Stimulated activated effector memory CD8-positive, alpha-beta T cell treated with anti-CD3 and anti-CD28 coated beads, Interleukin-12 subunit alpha, Interleukin-12 subunit beta, amount 100 ng/mL, for 72 hours (primary cell): ENCODE results near the gene CFDP1.

Experiments used
- ATAC-seq: fragments of 150-1000 bp; cut with Tn5 transposase; 2 replicates; pipeline ENCODE4 v1.10.0; 2021
- DNase-seq, 2 donors: peaks; one replicate each; pipeline ENCODE4 v3.0.0; 2021 to 2022; ENCODE audit warnings: low spot score in 2 of 2
- H3K27ac Mint-ChIP-seq: one replicate; pipeline ENCODE4 v1.8.0; 2022; ENCODE audit warnings: mild to moderate bottlenecking, mixed read lengths
- H3K36me3 Mint-ChIP-seq: one replicate; pipeline ENCODE4 v1.8.0; 2022; ENCODE audit warnings: mild to moderate bottlenecking, mixed read lengths
- H3K4me1 Mint-ChIP-seq: one replicate; pipeline ENCODE4 v1.8.0; 2022; ENCODE audit warnings: mixed read lengths
- H3K4me3 Mint-ChIP-seq: one replicate; pipeline ENCODE4 v1.8.0; 2022; ENCODE audit warnings: mild to moderate bottlenecking, mixed read lengths
- H3K9me3 Mint-ChIP-seq: one replicate; pipeline ENCODE4 v1.8.0; 2022; ENCODE audit warnings: mixed read lengths

CFDP1 gene

DNA sequence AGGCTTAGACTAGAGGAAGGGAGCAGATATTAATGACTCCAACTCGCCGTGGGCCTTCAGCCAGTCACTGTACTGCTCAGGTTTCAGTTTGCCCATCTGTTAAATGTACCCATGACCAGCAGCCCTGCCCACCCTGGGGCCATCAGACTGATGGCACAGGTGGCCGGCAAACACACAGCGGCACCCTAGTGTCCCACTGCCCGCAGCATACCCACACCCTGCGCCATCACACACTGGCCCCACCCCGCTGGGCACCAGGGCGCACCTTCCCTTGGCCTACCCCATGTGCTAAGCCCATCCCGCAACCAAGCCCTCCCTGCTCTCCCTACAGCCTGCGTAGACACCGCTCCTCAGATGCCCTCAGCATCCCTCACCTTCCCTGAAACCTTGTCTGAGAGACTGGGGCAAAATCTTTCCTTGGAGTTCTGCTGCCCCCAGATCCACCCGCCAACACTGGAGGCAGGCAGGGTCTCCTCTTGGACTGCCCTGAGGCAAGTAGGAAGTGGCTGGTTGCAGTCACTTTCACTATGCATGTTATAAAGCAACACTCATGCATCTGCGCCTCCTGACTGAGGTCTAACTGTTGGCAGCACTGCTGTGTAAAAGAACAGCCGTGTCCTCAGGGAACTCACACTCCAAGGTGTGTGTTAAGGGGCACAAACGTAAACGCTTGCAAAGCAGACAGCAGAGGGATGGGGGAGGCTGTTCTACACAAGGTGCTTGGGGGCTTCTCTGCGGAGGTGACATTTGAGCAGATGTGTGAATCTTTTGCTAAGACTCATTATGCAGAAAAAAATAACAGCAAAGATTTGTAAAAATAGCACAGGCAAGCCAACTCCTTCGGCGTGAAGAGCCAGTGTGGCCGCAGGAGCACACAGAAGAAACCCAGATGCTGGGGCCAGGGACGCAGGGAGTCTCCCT is 175.2 kb downstream of the CFDP1 start:
- ATAC-seq = no peak
- H3K4me3 Mint-ChIP-seq = no peak overlapping the region
- peaks cover 6% of the 10 kb centered on the region for H3K36me3 Mint-ChIP-seq
- H3K9me3 Mint-ChIP-seq = no peaks in the 10 kb centered on the region
- DNase-seq = no peak
- no peak overlapping the region for H3K27ac Mint-ChIP-seq
- H3K4me1 Mint-ChIP-seq = no peaks in the 10 kb centered on the region

DNA sequence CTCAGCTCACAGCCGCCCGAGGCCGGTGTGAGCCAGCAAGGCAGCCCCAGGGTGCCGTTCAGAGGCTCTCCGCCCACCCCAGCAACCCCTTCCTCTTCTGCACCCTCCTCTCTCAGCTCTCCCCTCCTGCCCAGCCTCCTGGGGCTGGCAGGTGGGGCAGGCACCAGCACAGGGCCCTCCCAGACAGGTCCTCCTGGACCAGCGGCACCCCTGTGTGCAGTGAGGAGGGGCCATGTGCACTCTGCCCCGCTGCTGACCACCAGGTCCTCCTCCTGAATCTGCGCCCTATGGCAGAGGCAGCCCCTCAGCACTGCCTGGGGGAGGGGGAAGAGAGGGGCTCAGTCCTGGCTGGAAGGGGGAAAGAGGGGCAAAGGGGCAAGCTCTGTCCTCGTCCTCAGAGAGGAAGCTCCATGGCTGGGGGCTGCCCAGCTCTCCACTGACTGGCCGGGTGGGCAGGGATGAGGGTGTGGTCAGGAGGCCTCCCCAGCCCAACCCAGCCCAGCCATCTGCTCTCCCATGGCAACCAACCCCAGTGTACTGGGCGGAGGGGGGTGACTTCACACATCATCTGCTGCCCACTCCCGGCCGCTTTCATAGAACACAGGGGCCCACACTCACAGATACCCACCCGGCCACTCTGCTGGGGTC is 176.5 kb downstream of the CFDP1 start:
- Mint-ChIP-seq H3K27ac (no peak overlapping the region), H3K4me3 (no peak overlapping the region), H3K4me1 (peaks cover 5% of the 10 kb centered on the region), H3K9me3 (no peaks in the 10 kb centered on the region), H3K36me3 (peaks cover 6% of the 10 kb centered on the region)
- ATAC-seq (no peak), DNase-seq (no peak)

DNA sequence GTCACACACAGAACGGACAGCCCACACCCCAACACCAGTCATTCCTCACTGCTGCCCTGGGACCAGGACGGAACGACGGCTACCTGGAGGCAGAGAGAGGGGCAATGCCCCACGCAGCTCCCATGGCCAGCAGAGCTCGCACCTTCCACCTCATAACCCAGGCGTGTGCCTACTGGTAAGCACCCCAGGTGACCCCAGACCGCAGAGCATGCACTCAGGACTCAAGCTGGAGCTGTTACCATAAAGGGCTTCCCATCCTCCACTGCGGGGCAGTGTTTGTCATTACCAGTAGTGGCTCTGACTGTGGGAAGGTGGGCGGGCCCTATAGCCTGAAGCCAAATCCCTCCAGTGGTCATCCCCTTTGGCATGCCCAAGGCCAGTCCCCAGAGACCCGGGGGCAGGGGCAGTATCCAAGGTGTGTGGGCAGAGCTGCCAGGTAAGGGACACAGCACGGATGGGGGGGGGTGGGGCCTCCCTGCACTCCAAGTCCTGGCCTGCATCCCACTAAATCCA is 177.2 kb downstream of the CFDP1 start:
- peaks cover 8% of the 10 kb centered on the region for H3K4me1 Mint-ChIP-seq
- no peak for DNase-seq
- ATAC-seq = no peak

DNA sequence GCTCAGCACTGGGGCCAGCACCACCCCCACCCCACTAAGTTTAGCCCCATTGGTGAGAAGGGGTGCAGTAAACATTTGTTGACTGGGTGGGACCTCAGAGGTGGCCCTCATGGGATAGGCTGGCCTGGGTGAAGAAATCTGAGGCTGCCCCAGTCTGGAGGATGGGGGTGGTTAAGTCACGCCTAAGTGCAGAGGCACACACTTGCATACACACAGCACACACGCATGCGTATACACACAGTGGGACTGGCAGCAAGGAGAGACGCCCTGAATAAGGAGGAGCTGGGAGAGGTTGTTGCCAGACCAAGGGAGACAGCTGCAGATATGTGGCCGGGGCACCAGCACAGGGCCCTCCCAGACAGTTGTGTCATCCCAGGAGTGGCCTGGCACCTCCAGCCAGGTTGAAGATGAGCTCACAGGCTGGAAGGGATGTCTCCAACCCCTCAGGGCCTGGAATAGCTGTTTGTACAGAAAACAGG is 178.9 kb downstream of the CFDP1 start:
- H3K36me3 Mint-ChIP-seq = peaks cover 6% of the 10 kb centered on the region
- no peak overlapping the region for H3K27ac Mint-ChIP-seq
- peaks cover 14% of the 10 kb centered on the region for H3K4me1 Mint-ChIP-seq
- no peak for ATAC-seq
- H3K9me3 Mint-ChIP-seq = no peaks in the 10 kb centered on the region
- no peak overlapping the region for H3K4me3 Mint-ChIP-seq
- no peak for DNase-seq

More for the DNA sequence above, 177.2 kb downstream of the CFDP1 start:
- H3K9me3 Mint-ChIP-seq = no peaks in the 10 kb centered on the region
- no peak overlapping the region for H3K27ac Mint-ChIP-seq
- H3K36me3 Mint-ChIP-seq = peaks cover 6% of the 10 kb centered on the region
- no peak overlapping the region for H3K4me3 Mint-ChIP-seq

DNA sequence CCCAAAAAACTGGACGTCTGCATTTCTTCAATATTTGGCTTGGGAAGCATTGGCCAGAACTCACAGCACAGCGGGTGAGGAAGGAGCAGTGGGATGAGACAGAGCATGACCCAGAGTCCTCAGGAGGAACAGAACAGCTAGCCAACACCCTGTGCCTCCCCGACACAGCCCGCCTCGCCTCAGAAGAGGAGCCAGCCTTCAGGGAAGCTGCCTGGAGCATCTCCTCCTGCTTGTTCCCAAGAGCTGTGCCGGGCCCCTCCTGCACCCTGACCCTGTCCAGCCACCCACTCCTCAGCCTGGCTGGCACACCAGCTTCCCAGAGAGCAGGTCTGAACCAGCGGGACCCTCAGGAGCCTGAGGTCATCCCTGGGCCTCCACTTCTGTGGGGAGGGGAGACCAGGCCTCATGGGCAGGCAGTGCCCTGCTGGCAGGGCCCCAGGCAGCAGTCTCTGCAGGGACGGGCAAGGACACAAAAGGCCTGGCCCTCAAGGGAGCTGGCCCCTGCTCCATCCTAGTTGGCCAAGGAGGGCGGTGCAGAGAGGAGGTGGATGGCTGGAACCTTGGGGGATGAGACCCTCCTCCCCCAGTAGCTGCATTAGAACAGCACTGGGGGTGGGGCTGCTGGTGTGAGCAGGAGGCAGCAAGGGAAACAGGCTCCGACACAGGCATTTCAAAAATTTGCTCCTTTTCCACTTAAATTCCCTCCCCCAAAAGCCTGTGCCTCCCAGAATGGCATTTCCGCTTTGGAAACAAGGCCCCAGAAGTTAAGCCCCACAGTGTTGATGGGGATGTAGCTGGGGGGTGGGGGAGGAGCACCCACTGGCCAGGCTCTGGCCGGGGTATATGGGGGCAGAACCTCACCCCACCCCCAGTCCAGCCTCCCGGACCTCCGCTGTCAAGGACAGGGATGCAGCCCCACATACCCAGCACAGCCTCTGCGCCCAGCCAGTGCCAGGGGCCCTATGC is 180.1 kb downstream of the CFDP1 start:
- H3K36me3 Mint-ChIP-seq = peaks cover 5% of the 10 kb centered on the region
- ATAC-seq = no peak
- no peak overlapping the region for H3K4me3 Mint-ChIP-seq
- H3K9me3 Mint-ChIP-seq = no peaks in the 10 kb centered on the region
- DNase-seq = no peak
- H3K4me1 Mint-ChIP-seq = peaks cover 19% of the 10 kb centered on the region
- no peak overlapping the region for H3K27ac Mint-ChIP-seq

DNA sequence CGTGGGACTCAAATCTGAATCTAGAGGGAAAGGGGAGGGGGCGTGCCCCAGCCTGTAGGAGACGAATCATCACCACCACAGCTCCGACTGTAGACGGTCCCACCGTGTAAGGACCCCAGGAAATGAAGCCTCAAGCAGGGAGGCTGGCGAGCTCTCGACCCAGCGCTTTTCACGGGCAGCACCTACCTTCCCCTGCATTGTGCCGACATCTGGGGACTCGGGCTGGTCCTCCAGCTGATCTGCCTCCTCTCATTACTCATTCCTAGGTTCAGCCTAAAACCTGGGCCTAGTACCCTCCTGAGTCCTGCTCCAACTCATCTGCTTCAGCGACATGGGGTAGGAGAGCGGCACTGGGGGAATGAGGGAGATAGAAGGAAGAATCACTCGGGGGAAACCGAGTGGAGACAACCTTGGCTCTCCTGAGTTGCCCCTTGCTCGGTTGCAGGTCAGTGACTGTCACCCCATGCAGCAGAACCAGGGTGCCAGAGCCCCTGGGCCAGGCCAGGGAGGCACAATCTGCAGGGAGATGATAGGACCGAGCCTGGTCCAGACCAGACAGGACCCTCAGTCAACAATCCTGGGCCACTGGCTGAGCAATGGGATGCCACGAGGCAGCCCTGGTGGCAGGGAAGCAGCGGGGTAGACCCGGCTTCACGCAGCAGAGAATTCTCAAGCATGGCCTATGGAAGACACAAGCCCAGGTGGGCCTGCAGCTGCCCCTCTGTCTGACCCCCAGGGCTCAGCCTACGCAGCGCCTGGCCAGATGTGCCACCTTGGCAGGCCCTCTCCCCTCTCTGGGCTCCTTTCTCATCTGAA is 181.0 kb downstream of the CFDP1 start:
- Mint-ChIP-seq H3K4me1 (peaks cover 26% of the 10 kb centered on the region), H3K36me3 (no peaks in the 10 kb centered on the region), H3K9me3 (no peaks in the 10 kb centered on the region), H3K4me3 (peak overlapping the region; percentile 63), H3K27ac (no peak overlapping the region)
- DNase-seq = no peak
- ATAC-seq = no peak

DNA sequence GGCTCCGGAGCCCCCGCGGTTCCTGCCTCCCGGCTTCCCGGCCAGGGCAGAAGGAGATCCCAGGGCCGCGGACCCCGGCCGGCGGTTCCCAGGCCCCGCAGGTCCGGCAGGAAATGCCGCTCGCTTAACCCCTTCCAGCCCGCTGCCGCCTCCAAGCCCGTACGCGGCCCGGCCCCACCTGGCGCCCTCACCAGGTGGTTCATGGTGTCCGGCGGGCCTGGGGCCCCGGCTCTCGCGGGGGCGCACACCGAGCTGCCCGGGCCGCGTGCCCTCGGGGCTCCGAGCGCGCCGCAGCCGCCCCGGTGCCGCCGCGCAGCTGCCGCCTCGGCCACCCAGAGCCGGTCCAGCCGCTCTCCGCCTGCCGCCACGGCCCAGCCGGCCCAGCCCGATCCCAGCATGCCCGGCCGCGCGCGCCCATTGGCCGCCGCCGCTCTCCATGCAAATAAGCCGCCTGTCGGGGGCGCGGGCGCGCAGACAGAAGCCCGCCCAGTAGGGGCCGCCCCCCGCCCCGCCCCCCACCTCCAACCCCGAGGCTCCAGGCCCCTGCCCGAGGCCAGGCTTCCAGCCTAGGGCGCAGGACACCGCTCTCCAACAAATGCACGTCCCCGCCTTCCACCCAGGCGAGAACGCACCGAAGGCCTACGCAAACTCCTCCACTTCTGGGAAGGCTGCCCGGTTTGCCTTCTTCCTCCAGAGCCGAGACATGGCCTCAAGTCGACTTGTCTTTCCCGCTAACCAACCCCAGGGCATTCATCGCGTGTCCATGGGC is 181.8 kb downstream of the CFDP1 start, which contains the start of gene BCAR1:
TSS of gene BCAR1 (minus strand) at position 345 of the 769 bp plus-strand sequence. CDS start at position 203, 142 bp downstream.
- Mint-ChIP-seq H3K36me3 (no peaks in the 10 kb centered on the region), H3K9me3 (no peaks in the 10 kb centered on the region), H3K4me3 (peak within 1 kb of the TSS; percentile 63), H3K4me1 (peaks cover 26% of the 10 kb centered on the region), H3K27ac (no peak within 1 kb of the TSS)
- DNase-seq (no peak), ATAC-seq (no peak)

DNA sequence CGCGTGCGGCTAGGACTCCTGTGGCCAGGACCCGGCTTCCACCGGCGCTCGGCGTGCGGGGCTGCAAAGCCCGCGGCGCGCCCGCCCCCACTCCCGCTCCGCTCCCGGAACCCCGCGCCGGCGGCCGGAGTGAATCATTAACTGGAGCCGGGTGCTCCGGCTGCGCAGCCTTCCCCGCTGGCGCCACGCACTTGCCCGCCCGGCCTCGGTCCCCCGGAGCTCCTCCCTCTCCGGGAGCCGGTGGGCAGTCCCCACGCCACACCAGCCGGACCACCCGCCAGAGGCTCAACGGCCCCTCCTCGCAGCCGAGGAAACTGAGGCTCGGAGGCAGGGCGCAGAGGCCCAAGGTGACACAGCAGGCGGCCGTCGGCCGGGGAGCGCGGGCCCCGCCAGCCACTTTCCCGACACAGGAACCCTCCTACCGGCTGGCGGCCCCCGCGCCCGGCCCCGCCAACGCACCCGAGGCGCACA is 182.5 kb downstream of the CFDP1 start:
- H3K9me3 Mint-ChIP-seq = no peaks in the 10 kb centered on the region
- no peak for ATAC-seq
- H3K36me3 Mint-ChIP-seq = no peaks in the 10 kb centered on the region
- peaks cover 26% of the 10 kb centered on the region for H3K4me1 Mint-ChIP-seq
- H3K27ac Mint-ChIP-seq = no peak overlapping the region
- no peak overlapping the region for H3K4me3 Mint-ChIP-seq
- no peak for DNase-seq

DNA sequence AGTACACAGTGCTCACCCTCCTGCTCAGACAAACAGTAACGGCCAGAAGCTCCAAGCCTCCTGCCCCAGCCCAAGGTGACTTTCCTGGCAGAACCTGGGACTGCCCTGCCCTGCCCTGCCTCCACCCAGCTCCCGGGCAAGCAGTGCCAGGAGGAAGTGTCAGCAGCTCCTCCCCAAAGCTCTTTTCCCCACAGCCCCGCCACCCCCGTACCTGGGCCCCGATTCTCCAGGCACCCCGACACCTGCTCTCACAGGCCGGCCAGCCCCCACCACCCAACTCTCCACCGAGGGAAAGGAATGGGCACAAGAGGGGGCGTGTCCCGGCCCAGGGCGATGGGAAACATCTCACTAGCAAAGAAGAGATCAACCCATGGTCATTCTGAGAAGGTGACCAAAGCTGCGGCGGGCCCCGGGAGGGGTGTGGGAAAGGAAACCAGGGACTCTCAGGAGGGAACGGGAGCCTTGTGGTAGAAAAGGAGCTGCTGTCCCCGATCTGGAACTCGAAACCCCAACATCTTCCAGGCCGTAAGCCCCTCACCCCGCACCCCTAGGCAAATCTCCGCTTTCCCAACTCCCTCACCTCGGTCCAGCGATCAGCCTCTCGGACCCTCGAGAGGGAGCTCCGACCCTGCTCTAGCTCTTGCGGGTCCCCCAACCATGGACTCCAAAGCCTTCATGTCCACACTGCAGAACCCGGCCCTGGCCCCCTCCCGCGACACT is 183.1 kb downstream of the CFDP1 start:
- ATAC-seq (no peak), DNase-seq (no peak)
- H3K4me3 Mint-ChIP-seq = no peak overlapping the region
- H3K9me3 Mint-ChIP-seq = no peaks in the 10 kb centered on the region
- H3K27ac Mint-ChIP-seq = no peak overlapping the region
- no peaks in the 10 kb centered on the region for H3K36me3 Mint-ChIP-seq
- H3K4me1 Mint-ChIP-seq = peaks cover 26% of the 10 kb centered on the region

DNA sequence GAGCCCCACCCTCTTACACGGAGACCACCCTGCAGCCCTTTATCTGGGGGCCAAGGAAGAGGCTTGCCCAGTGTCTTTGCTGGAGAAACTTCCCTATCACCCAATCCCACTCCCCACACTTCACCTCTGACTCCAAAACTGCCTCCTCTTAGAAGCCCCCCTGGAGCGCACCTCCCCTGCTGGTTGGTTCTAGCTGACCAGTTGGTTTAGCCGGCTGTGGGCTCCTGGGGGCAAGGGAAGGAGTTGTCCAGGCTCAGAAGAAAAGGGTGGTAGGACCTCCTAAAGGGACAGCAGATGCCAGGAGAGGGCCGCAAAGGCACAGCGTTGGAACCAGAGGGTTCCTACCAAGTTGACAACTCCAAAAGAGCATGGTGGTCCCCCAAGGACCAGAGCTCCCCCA is 183.9 kb downstream of the CFDP1 start:
- no peak for ATAC-seq
- no peak for DNase-seq
- no peaks in the 10 kb centered on the region for H3K36me3 Mint-ChIP-seq
- no peak overlapping the region for H3K4me3 Mint-ChIP-seq
- H3K4me1 Mint-ChIP-seq = peaks cover 26% of the 10 kb centered on the region
- H3K27ac Mint-ChIP-seq = no peak overlapping the region
- H3K9me3 Mint-ChIP-seq = no peaks in the 10 kb centered on the region

DNA sequence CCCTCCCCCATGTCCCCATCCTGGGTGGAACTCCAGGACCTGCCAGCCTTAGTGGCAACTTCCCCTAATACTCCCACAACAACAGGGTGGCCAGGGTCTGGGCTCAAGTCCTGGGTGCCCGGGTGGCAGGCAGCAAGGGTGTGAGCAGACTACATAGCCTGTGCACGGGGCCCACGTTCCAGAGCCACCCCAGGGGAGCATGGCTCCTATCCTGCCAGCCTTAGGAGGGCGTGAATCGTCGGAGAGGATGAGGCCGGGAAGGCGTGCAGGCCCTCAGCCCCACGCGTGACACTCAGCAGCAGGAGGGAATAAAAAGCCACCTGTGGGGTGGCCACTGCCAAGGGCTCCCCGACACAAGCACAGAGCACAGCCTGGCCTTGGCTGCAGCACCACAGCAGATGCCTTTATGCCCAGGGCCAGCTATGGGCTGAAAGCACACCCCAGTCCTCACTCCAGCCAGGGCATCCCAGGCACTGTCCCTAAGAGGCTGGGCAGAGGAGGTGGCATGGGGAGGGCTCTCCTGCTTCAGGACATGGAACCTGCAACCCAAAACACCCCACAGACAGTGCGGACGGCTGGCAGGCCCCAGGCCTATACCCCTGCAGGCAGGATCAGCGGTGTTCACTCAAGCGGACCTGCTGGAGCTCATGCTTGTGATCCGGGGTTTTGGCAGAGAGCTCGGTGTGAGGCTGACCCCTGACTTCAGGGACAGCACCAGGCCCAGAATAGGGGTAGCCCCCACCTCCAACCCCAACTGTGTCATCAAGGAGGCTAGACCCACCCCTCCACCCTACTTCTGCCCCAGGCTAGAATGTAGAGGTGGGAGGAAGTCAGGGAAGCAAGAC is 184.5 kb downstream of the CFDP1 start:
- Mint-ChIP-seq H3K36me3 (no peaks in the 10 kb centered on the region), H3K9me3 (no peaks in the 10 kb centered on the region), H3K27ac (no peak overlapping the region), H3K4me1 (peaks cover 32% of the 10 kb centered on the region), H3K4me3 (no peak overlapping the region)
- ATAC-seq = no peak
- no peak for DNase-seq

DNA sequence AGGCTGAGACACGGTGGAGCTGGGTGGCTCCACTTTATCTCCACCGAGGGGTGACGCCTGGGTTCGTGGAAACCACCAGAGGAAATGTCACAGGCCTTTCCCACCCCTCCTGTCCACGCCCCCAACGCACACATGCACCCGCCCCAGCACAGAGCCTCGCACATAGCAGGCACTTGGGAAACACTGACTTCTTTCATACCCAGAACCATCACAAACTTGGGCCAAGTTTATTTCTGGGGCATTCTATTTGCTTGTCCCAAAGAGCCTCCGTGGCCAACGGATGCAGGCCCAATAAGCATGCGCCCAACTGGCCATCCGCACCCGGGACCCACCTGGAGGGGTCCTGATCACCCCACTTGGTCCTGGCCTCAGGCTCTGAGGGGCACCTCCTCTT is 185.2 kb downstream of the CFDP1 start:
- no peak overlapping the region for H3K27ac Mint-ChIP-seq
- peaks cover 35% of the 10 kb centered on the region for H3K4me1 Mint-ChIP-seq
- DNase-seq = no peak
- ATAC-seq = no peak
- H3K9me3 Mint-ChIP-seq = no peaks in the 10 kb centered on the region
- H3K36me3 Mint-ChIP-seq = no peaks in the 10 kb centered on the region
- H3K4me3 Mint-ChIP-seq = no peak overlapping the region
